Measurements from ENCODE around the gene SCP2.

GRCh38 chr1:53038566-53038965 lies 111.5 kb downstream of the SCP2 start:
- TF ChIP-seq POLR2A (IDR thresholded peaks at IDR 0.05; ENCODE audit: low read length) (no peak), CTCF (IDR thresholded peaks at IDR 0.05) (no peak)
